H1 (cell line): Measurements from ENCODE around the gene TAS1R1. TPM values are rescaled to one million over a fixed set of nuclear protein-coding genes. Genes with fewer than 3 reads are reported as not detected.
A peak's percentile ranks its signal among the peaks of the same experiment; 100 is the strongest.

Experiments
- CTCF ChIA-PET: fragments of 300-600 bp; sonication (Branson Sonifier 250); formaldehyde crosslinking; loops from one replicate; lab custom pipeline; 2021; ENCODE audit not compliant: partially characterized antibody; lab: Charles Lee
- POLR2A ChIA-PET: fragments of 300-600 bp; sonication (Branson Sonifier 250); formaldehyde crosslinking; loops from one replicate; lab custom pipeline; 2021; ENCODE audit warnings: inconsistent platforms; ENCODE audit not compliant: partially characterized antibody; lab: Charles Lee
- DNase-seq, 2 experiments: peaks; one replicate each; pipeline versions ENCODE4 v3.0.0 to v3.0.0-alpha.2; 2010 to 2022; ENCODE audit warnings: low spot score in 2 of 2, low read depth in 1 of 2, mixed read lengths in 1 of 2
- FAIRE-seq: peaks from 2 replicates; lab custom pipeline; 2011; peaks lifted over from hg19 to GRCh38; lab: Jason Lieb, UNC
- H2AFZ ChIP-seq: 2 replicates; pipeline ENCODE4 v1.8.1; 2012; ENCODE audit warnings: low read length, inconsistent platforms
- H2AK5ac ChIP-seq: 2 replicates; pipeline ENCODE4 v1.6.1; 2013; ENCODE audit warnings: low read depth, low read length
- H2BK120ac ChIP-seq: replicated peaks from 2 replicates; pipeline ENCODE3; 2013; ENCODE audit warnings: low read depth, low read length, inconsistent platforms
- H2BK12ac ChIP-seq: 2 replicates; pipeline ENCODE4 v1.6.1; 2013; ENCODE audit warnings: low read depth, low read length
- H2BK15ac ChIP-seq: 2 replicates; pipeline ENCODE4 v1.6.1; 2013; ENCODE audit warnings: low read length
- H2BK20ac ChIP-seq: 2 replicates; pipeline ENCODE4 v1.6.1; 2013; ENCODE audit warnings: low read length
- H2BK5ac ChIP-seq: 2 replicates; pipeline ENCODE4 v1.6.1; 2013; ENCODE audit warnings: low read depth, low read length
- H3K14ac ChIP-seq: 2 replicates; pipeline ENCODE4 v1.6.1; 2013; ENCODE audit warnings: inconsistent platforms; ENCODE audit not compliant: insufficient read length
- H3K18ac ChIP-seq: 2 replicates; pipeline ENCODE4 v1.6.1; 2013; ENCODE audit warnings: low read length; ENCODE audit errors: extremely low read depth
- H3K23ac ChIP-seq: 2 replicates; pipeline ENCODE4 v1.6.1; 2013; ENCODE audit warnings: inconsistent platforms; ENCODE audit not compliant: insufficient read length
- H3K23me2 ChIP-seq: 2 replicates; pipeline ENCODE4 v1.6.1; 2013; ENCODE audit warnings: low read depth, low read length
- H3K27ac ChIP-seq: 2 replicates; pipeline ENCODE4 v1.6.1; 2011; ENCODE audit warnings: low read depth, low read length, inconsistent platforms
- H3K27me3 ChIP-seq, 4 experiments: replicated peaks in 1 of 4; 1 replicate in 1 of 4; 2 replicates in 3 of 4; pipeline versions ENCODE4 v1.6.1 to v1.8.1; 2011 to 2013; ENCODE audit warnings: low read length in 3 of 4, mild to moderate bottlenecking in 3 of 4, inconsistent platforms in 2 of 4, mixed read lengths in 2 of 4, moderate library complexity in 1 of 4; ENCODE audit not compliant: control insufficient read depth in 3 of 4, insufficient read depth in 3 of 4; ENCODE audit errors: extremely low read depth in 1 of 4
- H3K36me3 ChIP-seq, 4 experiments: 2 replicates each; pipeline versions ENCODE4 v1.6.1 to v1.8.1; 2011 to 2013; ENCODE audit warnings: mild to moderate bottlenecking in 4 of 4, low read length in 3 of 4, moderate library complexity in 2 of 4, control low read depth in 1 of 4, inconsistent platforms in 1 of 4; ENCODE audit not compliant: insufficient read depth in 4 of 4, control insufficient read depth in 2 of 4
- H3K4ac ChIP-seq: replicated peaks from 2 replicates; pipeline ENCODE3; 2013; ENCODE audit warnings: low read length, low read depth, mixed read lengths, inconsistent platforms; ENCODE audit not compliant: insufficient read length
- H3K4me1 ChIP-seq, 4 experiments: replicated peaks in 1 of 4; 1 replicate in 1 of 4; 2 replicates in 3 of 4; pipeline versions ENCODE4 v1.6.1 to v1.8.1; 2011 to 2013; ENCODE audit warnings: low read length in 3 of 4, inconsistent platforms in 2 of 4, mixed read lengths in 1 of 4; ENCODE audit not compliant: insufficient read depth in 4 of 4, control insufficient read depth in 3 of 4
- H3K4me2 ChIP-seq, 2 experiments: 2 replicates each; pipeline versions ENCODE4 v1.6.1 to v1.8.1; 2011 to 2013; ENCODE audit warnings: low read depth in 2 of 2, low read length in 2 of 2, control low read depth in 1 of 2, inconsistent platforms in 1 of 2, mild to moderate bottlenecking in 1 of 2; ENCODE audit not compliant: insufficient read depth in 1 of 2
- H3K4me3 ChIP-seq, 4 experiments: fragments of 200-600, 300-600 bp in 1 of 4; sonication (generic), shearing (Covaris generic), sonication (Bioruptor Twin) in 1 of 4; 2 replicates each; pipeline versions ENCODE4 v1.5.1 to v1.8.1; 2011 to 2016; ENCODE audit warnings: low read length in 4 of 4, low read depth in 3 of 4, control low read depth in 2 of 4, inconsistent platforms in 2 of 4, mild to moderate bottlenecking in 2 of 4, mixed read lengths in 1 of 4, moderate library complexity in 1 of 4; ENCODE audit not compliant: insufficient read depth in 2 of 4; ENCODE audit errors: extremely low read depth in 1 of 4
- H3K56ac ChIP-seq: replicated peaks from 2 replicates; pipeline ENCODE3; 2013; ENCODE audit warnings: low read depth, mild to moderate bottlenecking, mixed read lengths, low read length, inconsistent platforms; ENCODE audit not compliant: insufficient read length
- H3K79me1 ChIP-seq: 2 replicates; pipeline ENCODE4 v1.6.1; 2013; ENCODE audit warnings: low read depth, low read length, control low read depth
- H3K79me2 ChIP-seq, 2 experiments: 2 replicates each; pipeline versions ENCODE4 v1.6.1 to v1.8.1; 2012 to 2013; ENCODE audit warnings: low read length in 2 of 2, mild to moderate bottlenecking in 2 of 2, inconsistent platforms in 1 of 2; ENCODE audit not compliant: insufficient read depth in 2 of 2, control insufficient read depth in 1 of 2
- H3K9ac ChIP-seq, 4 experiments: replicated peaks in 1 of 4; 1 replicate in 1 of 4; 2 replicates in 3 of 4; pipeline versions ENCODE4 v1.6.1 to v1.8.1; 2011 to 2013; ENCODE audit warnings: low read depth in 3 of 4, low read length in 3 of 4, control low read depth in 2 of 4, mild to moderate bottlenecking in 2 of 4, moderate library complexity in 2 of 4, inconsistent platforms in 1 of 4; ENCODE audit errors: extremely low read depth in 1 of 4
- H3K9me3 ChIP-seq, 2 experiments: 2 replicates each; pipeline versions ENCODE4 v1.6.1 to v1.8.1; 2012 to 2013; ENCODE audit warnings: mild to moderate bottlenecking in 2 of 2, moderate library complexity in 2 of 2, control low read depth in 1 of 2, inconsistent platforms in 1 of 2, low read depth in 1 of 2, low read length in 1 of 2, mixed read lengths in 1 of 2; ENCODE audit not compliant: insufficient read depth in 2 of 2
- H4K20me1 ChIP-seq, 2 experiments: replicated peaks in 1 of 2; 2 replicates each; pipeline versions ENCODE3 to v1.8.1; 2011 to 2013; ENCODE audit warnings: inconsistent platforms in 2 of 2, low read length in 2 of 2, mild to moderate bottlenecking in 1 of 2; ENCODE audit not compliant: insufficient read depth in 2 of 2, control insufficient read depth in 1 of 2
- H4K5ac ChIP-seq: 2 replicates; pipeline ENCODE4 v1.6.1; 2013; ENCODE audit warnings: low read length, low read depth, mixed read lengths, inconsistent platforms; ENCODE audit not compliant: insufficient read length
- H4K8ac ChIP-seq: 2 replicates; pipeline ENCODE4 v1.8.0; 2013; ENCODE audit warnings: mild to moderate bottlenecking, moderate library complexity, low read length, inconsistent platforms; ENCODE audit not compliant: insufficient read depth; ENCODE audit errors: extremely low read depth
- H4K91ac ChIP-seq: replicated peaks from 2 replicates; pipeline ENCODE3; 2013; ENCODE audit warnings: low read length, mixed read lengths, inconsistent platforms; ENCODE audit not compliant: insufficient read length
- ASH2L ChIP-seq: fragments of 200-600, 300-600 bp; sonication (generic); IDR thresholded peaks from one replicate; pipeline ENCODE4 v1.7.1; 2017; ENCODE audit warnings: low read length
- BRCA1 ChIP-seq: IDR thresholded peaks from 2 replicates; pipeline ENCODE4 v1.6.1; 2012; ENCODE audit warnings: low read depth, low read length, improper control_type of control experiment
- CBX5 ChIP-seq: fragments of 300-800, 300-1000 bp; sonication (generic); IDR thresholded peaks from 2 replicates; pipeline ENCODE4 v1.7.1; 2016; ENCODE audit warnings: antibody characterized with exemption, low read length, low read depth
- CEBPB ChIP-seq: IDR thresholded peaks from 2 replicates; pipeline ENCODE4 v1.6.1; 2012; ENCODE audit warnings: low read depth, low read length
- CHD2 ChIP-seq: IDR thresholded peaks from 2 replicates; pipeline ENCODE4 v1.6.1; 2012; ENCODE audit warnings: low read length, improper control_type of control experiment
- HDAC2 ChIP-seq, 2 experiments: fragments of 300-600 bp in 1 of 2; sonication (generic) in 1 of 2; IDR thresholded peaks; 2 replicates each; pipeline ENCODE4 v1.6.1; 2011 to 2012; ENCODE audit warnings: low read depth in 2 of 2, low read length in 2 of 2, mild to moderate bottlenecking in 2 of 2, moderate library complexity in 2 of 2, borderline replicate concordance in 1 of 2, inconsistent platforms in 1 of 2
- MAFK ChIP-seq: IDR thresholded peaks from 2 replicates; pipeline ENCODE4 v1.6.1; 2012; ENCODE audit warnings: low read depth, mild to moderate bottlenecking, improper control_type of control experiment, low read length
- NANOG ChIP-seq: IDR thresholded peaks from 2 replicates; pipeline ENCODE4 v1.6.1; 2011; ENCODE audit warnings: low read length, low read depth, mild to moderate bottlenecking, inconsistent platforms; ENCODE audit not compliant: insufficient read depth, poor library complexity, severe bottlenecking
- POU5F1 ChIP-seq: IDR thresholded peaks from 2 replicates; pipeline ENCODE4 v1.6.1; 2011; ENCODE audit warnings: low read depth, mild to moderate bottlenecking, low read length, moderate library complexity
- RXRA ChIP-seq: IDR thresholded peaks from 2 replicates; pipeline ENCODE4 v1.6.1; 2011; ENCODE audit warnings: low read depth, mild to moderate bottlenecking, low read length, moderate library complexity; ENCODE audit not compliant: insufficient read depth
- SIN3A ChIP-seq, 2 experiments: IDR thresholded peaks in 1 of 2; conservative IDR thresholded peaks in 1 of 2; 2 replicates each; pipeline ENCODE4 v1.6.1; 2011 to 2012; ENCODE audit warnings: low read length in 2 of 2, improper control_type of control experiment in 1 of 2, low read depth in 1 of 2, mild to moderate bottlenecking in 1 of 2
- TCF12 ChIP-seq: IDR thresholded peaks from 2 replicates; pipeline ENCODE4 v1.6.1; 2011; ENCODE audit warnings: low read depth, mild to moderate bottlenecking, low read length
- WGBS, 2 experiments: shearing (Covaris generic) in 1 of 2; methylation state at CpG; one replicate each; pipeline versions ENCODE4 v1.1.6 to v1.1.7; 2013 to 2015; ENCODE audit warnings: low lambda C conversion rate in 2 of 2, mixed read lengths in 2 of 2, inconsistent platforms in 1 of 2, low coverage in 1 of 2, missing lambda C conversion rate in 1 of 2; ENCODE audit not compliant: insufficient replicate concordance in 2 of 2, insufficient coverage in 1 of 2, insufficient read length in 1 of 2; ENCODE audit errors: extremely low coverage in 1 of 2, missing lambda C conversion rate in 1 of 2; 5-methylcytosine and 5-hydroxymethylcytosine counted together
- polyA plus RNA-seq, 7 experiments: library from polyadenylated mRNA; depleted of rRNA in 3 of 7; stranded (reverse) in 5 of 7; unstranded in 2 of 7; fragments of >200 nt in 5 of 7; fragments of 200-250 nt in 2 of 7; gene quantifications; 1 replicate in 5 of 7; 2 replicates in 1 of 7; 4 replicates in 1 of 7; pipeline versions ENCODE4 v1.2.1 to v1.2.3, GENCODE V29; 2011 to 2013; ENCODE audit warnings: missing spikeins in 2 of 7, mixed read lengths in 2 of 7
- total RNA-seq: library from RNA; stranded (reverse); fragmentation: NEBNext Ultra II Directional; extraction: Animal tissue kit (Norgen Biotek cat#: 25700); gene quantifications from 2 replicates; pipeline ENCODE4 v1.2.1, GENCODE V29; 2021
- TF ChIP-seq, protein P1 (sequence below): IDR thresholded peaks from 2 replicates; pipeline ENCODE4 v1.6.1; 2011; ENCODE audit warnings: low read depth, mild to moderate bottlenecking, low read length; ENCODE audit not compliant: insufficient read depth

Gene TAS1R1
- total and polyA plus RNA-seq, 2 of the 8 experiments (the other 6 are each of a cell fraction or from before 2014, with no cell fraction given): 0.26 TPM; not detected in 1

GRCh38 chr1:6582370-6582769, 27.3 kb downstream of the TAS1R1 start:
- WGBS, 2 experiments: 86% methylated on average over 1 of the region's 1 CpG; no CpG with 5 or more reads in 1 of the 2 experiments
- no peak overlapping the region for H2BK12ac ChIP-seq
- no peak overlapping the region for H2BK20ac ChIP-seq
- H2BK5ac ChIP-seq: no peak overlapping the region
- peaks cover 5% of the 10 kb centered on the region for H3K23me2 ChIP-seq
- H4K5ac ChIP-seq: no peak overlapping the region
- peaks cover 0 to 13% of the 10 kb centered on the region in 2 experiments; a peak in 1 of 4 replicates for H3K79me2 ChIP-seq
- H2AFZ ChIP-seq: no peak overlapping the region
- H3K56ac ChIP-seq: no peak overlapping the region
- no peak overlapping the region for H3K4me2 ChIP-seq
- H4K91ac ChIP-seq: no peak overlapping the region
- DNase-seq (no peak), FAIRE-seq (no peak)
- H3K4me3 ChIP-seq: no peak overlapping the region
- peak overlapping the region in 1 of 4 experiments; percentile 13; a peak in 1 of 7 replicates for H3K9ac ChIP-seq
- no peak overlapping the region for H3K23ac ChIP-seq
- H3K27ac ChIP-seq: no peak overlapping the region
- no peak overlapping the region for H2BK120ac ChIP-seq
- H2BK15ac ChIP-seq: no peak overlapping the region
- POLR2A ChIA-PET: interaction anchor here (0.9 to 17.4 kb wide), 2 partner anchors 18 to 28 kb away, joined by 3 to 196 read pairs; partner anchors contain the start of genes KLHL21 and NOL9
- no peak overlapping the region for H2AK5ac ChIP-seq
- H3K36me3 ChIP-seq: peaks cover 0 to 1% (median 0%) of the 10 kb centered on the region in 4 experiments; a peak in 3 of 8 replicates
- H4K20me1 ChIP-seq: peaks cover 0 to 22% of the 10 kb centered on the region in 2 experiments
- H3K18ac ChIP-seq: no peak overlapping the region
- H3K9me3 ChIP-seq: no peaks in the 10 kb centered on the region
- peaks cover 8% of the 10 kb centered on the region for H3K79me1 ChIP-seq
- H3K4ac ChIP-seq: no peak overlapping the region
- CTCF ChIA-PET: interaction anchor here (0.6 to 4.3 kb wide), 5 partner anchors 11 to 50 kb away, joined by 3 to 23 read pairs (median 6); partner anchors contain the start of genes NOL9 and TAS1R1
- no peak overlapping the region for H4K8ac ChIP-seq
- H3K27me3 ChIP-seq: no peaks in the 10 kb centered on the region
- H3K4me1 ChIP-seq: peaks cover 0 to 17% (median 13%) of the 10 kb centered on the region in 4 experiments; a peak in 6 of 7 replicates
- no peak overlapping the region for H3K14ac ChIP-seq
- TF ChIP-seq BRCA1: no peak
- TF ChIP-seq CEBPB: no peak
- TF ChIP-seq, protein P1, sequence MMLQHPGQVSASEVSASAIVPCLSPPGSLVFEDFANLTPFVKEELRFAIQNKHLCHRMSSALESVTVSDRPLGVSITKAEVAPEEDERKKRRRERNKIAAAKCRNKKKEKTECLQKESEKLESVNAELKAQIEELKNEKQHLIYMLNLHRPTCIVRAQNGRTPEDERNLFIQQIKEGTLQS: no peak
- no peak for TF ChIP-seq ASH2L
- no peak for TF ChIP-seq NANOG
- TF ChIP-seq POU5F1: no peak
- no peak for TF ChIP-seq TCF12
- TF ChIP-seq SIN3A (conservative IDR thresholded peaks at IDR 0.05 in 1 of 2, IDR thresholded peaks at IDR 0.05 in 1 of 2; ENCODE audit: low read depth in 1 of 2, low read length in 2 of 2): no peak
- TF ChIP-seq CHD2: no peak
- TF ChIP-seq RXRA: no peak
- TF ChIP-seq CBX5: no peak
- no peak for TF ChIP-seq HDAC2 (IDR thresholded peaks at IDR 0.05; ENCODE audit: borderline replicate concordance in 1 of 2, low read depth in 2 of 2, low read length in 2 of 2)
- no peak for TF ChIP-seq MAFK
